GM12875 (cell line): Measurements from ENCODE around the gene USP30.
"Not testable (repeated sequence)": the region's sequence is repeated elsewhere in the genome, so short reads cannot be mapped to it uniquely, and the experiment has no call there.

Experiments used
- H3K4me3 ChIP-seq: one replicate; pipeline ENCODE4 v1.5.1; 2011; ENCODE audit warnings: low read depth, low read length, control low read depth
- TF ChIP-seq, protein P1 (sequence below): IDR thresholded peaks from 2 replicates; pipeline ENCODE4 v1.5.1; 2011; ENCODE audit warnings: low read depth, mild to moderate bottlenecking, control low read depth, inconsistent platforms, low read length, moderate library complexity, borderline replicate concordance; ENCODE audit not compliant: insufficient read depth

The USP30 gene

DNA sequence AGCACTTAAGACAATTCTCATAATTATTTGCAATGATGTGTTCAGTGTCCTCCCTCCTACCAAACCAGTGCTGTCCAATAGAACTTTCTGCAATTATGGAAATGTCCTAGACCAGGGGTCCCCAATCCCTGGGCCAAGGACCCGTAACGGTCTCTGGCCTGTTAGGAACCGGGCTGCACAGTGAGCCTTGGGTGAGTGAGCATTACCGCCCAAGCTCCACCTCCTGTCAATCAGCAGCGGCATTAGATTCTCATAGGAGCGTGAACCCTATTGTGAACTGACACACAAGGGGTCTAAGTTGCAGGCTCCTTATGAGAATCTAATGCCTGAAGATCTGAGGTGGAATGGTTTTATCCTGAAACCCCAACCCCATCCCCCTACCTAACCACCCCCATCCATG, 35.4 kb upstream of the USP30 start:
- TF ChIP-seq, protein P1, sequence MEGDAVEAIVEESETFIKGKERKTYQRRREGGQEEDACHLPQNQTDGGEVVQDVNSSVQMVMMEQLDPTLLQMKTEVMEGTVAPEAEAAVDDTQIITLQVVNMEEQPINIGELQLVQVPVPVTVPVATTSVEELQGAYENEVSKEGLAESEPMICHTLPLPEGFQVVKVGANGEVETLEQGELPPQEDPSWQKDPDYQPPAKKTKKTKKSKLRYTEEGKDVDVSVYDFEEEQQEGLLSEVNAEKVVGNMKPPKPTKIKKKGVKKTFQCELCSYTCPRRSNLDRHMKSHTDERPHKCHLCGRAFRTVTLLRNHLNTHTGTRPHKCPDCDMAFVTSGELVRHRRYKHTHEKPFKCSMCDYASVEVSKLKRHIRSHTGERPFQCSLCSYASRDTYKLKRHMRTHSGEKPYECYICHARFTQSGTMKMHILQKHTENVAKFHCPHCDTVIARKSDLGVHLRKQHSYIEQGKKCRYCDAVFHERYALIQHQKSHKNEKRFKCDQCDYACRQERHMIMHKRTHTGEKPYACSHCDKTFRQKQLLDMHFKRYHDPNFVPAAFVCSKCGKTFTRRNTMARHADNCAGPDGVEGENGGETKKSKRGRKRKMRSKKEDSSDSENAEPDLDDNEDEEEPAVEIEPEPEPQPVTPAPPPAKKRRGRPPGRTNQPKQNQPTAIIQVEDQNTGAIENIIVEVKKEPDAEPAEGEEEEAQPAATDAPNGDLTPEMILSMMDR, result no peak

DNA sequence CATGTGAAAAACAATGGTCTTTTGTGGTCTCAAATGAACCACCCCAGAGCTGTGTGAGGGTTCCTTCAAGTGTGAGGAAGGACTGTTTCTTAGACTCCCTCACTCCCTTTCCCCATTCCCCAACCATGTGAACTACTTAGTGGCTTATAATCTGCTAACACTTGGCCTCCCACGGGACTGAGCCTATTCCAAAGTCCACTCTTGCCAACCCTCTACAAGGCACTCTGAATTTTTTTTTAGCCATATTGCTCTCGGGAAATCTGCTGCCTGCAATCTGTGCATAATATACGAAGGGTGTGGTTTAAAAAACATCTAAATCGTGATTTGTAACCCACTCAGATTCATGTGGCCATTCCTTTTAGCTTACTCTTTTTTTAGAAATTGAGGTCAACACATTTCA, 34.1 kb upstream of the USP30 start:
- H3K4me3 ChIP-seq, result no peak overlapping the region
- TF ChIP-seq, protein P1, result no peak

More for the DNA sequence above, 35.4 kb upstream of the USP30 start:
- no peak overlapping the region for H3K4me3 ChIP-seq

DNA sequence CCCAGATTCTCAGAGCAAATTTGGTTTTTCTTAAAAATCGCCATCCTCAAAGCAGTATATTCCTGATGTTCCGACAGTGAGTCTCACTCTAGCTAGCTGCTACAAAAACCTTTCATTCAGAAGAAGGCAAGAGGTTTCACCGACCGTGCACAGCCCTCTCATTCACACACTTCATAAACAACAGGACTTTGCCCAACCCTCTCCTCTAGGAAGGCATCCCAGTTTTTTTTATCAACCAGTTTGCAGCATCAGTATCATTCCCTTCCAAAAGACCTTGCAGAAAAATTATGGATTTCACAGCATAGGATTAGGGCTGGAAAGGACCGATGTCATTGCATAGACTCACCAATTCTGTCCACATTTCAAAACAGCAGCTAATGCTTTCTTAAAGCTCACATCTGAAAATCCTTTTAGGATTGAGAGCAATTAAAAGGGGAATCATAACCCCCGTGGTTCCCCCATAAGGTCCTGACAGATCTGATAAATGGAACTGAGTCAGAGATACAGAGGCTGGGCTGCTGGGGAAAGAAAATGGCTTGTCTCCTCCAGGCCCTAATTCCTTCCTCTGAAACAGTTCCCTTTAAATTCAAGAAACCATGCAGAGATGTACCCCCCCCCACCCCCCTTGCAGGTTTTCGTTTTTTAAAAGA, 32.1 kb upstream of the USP30 start:
- TF ChIP-seq, protein P1, result no peak
- no peak overlapping the region for H3K4me3 ChIP-seq

DNA sequence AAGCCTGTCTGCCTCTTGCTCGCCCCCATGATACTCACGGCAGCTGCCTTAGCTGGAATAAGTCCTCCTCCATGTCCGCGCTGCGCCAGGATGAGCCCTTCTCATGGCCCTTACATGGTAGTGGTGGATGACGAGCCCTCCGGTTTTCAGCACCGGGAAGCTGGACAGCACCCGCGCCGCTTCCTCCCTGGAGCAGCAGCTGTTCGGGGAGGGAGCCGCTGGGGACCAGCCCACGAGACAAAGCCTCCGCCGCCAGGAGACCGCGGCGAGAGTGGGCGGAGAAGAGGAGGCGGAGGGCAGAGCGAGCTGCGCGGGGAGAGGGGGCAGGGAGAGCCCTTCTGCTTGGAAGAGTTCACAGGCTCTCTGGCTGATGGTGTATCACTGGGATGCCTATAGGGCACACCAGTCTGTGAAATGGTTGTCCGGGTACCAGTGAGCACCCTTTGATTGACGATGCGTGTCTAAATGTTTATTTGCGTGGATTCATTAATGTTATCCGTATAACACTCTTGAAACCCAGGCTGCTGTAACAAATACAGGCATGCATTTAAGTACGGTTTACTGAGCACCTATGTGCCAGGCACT, 31.5 kb upstream of the USP30 start, which contains the start of gene SVOP:
TSS of gene SVOP (minus strand) at position 273 of the 585 bp plus-strand sequence. CDS start at position 73, 200 bp downstream.
- TF ChIP-seq, protein P1, result no peak
- no peak within 1 kb of the TSS for H3K4me3 ChIP-seq

DNA sequence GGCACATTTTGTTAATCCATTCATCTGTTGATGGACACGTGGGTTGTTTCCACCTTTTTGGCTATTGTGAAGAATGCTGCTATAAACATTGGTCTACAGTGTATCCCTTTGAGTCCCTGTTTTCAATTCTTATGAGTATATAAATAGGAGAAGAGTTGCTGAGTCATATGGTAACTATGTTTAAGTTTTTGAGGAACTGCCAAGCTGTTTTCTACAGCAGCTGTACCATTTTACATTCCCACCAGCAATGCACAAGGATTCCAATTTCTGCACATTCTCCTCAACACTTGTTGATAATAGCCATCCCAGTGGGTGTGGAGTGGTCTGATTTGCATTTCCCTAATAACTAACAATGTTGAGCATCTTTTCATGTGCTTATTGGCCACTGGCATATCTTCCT, 24.6 kb upstream of the USP30 start:
- TF ChIP-seq, protein P1, result no peak
- H3K4me3 ChIP-seq, result no peak overlapping the region

DNA sequence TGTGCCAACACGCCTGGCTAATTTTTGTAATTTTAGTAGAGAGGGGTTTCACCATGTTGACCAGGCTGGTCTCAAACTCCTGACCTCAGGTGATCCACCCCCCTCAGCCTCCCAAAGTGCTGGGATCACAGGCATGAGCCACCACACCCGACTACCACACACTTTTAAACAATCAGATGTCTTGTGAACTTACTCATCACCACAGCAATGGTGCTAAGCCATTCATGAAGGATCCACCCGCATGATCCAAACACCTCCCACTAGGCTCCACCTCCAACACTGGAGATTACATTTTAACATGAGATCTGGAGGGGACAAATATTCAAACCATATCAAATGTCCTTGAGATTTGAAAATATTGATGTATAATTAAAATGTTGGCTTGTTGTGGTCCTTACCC, 23.8 kb upstream of the USP30 start:
- not testable (repeated sequence) for H3K4me3 ChIP-seq

DNA sequence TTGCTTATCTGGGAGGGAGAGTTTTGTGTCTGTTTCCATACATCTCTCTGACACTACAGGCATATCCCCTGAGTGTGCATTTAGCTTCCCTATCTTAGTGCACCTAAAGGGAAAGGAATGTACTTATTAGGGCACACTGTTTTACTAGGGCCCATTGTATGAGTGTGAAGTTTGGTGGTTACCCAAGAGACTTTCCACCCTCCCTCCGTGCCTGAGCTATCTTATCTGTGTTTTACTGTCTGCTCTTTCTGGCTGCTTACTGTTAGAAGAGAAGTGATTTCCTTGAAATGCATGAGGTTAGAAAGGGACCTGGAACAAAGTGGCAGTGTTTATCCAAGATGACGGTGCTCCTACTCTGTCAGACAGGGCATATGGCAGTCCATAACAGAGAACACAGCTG, 23.0 kb upstream of the USP30 start:
- no peak overlapping the region for H3K4me3 ChIP-seq
- TF ChIP-seq, protein P1, result no peak
